Spleen (tissue), 11 donors: ENCODE results near the gene KLHL13. TPM values are rescaled to one million over a fixed set of nuclear protein-coding genes. Genes with fewer than 3 reads are reported as not detected.

Experiments used
- DNase-seq: peaks from one replicate; pipeline ENCODE4 v3.0.0-alpha.2; 2020
- H3K27ac ChIP-seq, 8 donors: fragments of 200-600 bp; sonication (generic) in 7 of 8; 1 replicate in 4 of 8; 2 replicates in 4 of 8; pipeline versions ENCODE4 v1.5.0 to v1.8.0; 2016 to 2021; ENCODE audit warnings: inconsistent platforms in 4 of 8, mild to moderate bottlenecking in 4 of 8, moderate library complexity in 1 of 8
- H3K27me3 ChIP-seq, 7 donors: fragments of 200-600 bp; sonication (generic) in 6 of 7; replicated peaks in 1 of 7; 1 replicate in 4 of 7; 2 replicates in 3 of 7; pipeline versions ENCODE4 v1.5.0 to v1.8.0; 2016 to 2021; ENCODE audit warnings: inconsistent platforms in 3 of 7, mild to moderate bottlenecking in 1 of 7
- H3K36me3 ChIP-seq, 6 donors: fragments of 200-600 bp; sonication (generic) in 5 of 6; 1 replicate in 4 of 6; 2 replicates in 2 of 6; pipeline versions ENCODE4 v1.5.0 to v1.8.0; 2016 to 2021; ENCODE audit warnings: inconsistent platforms in 2 of 6
- H3K4me1 ChIP-seq, 6 donors: fragments of 200-600 bp; sonication (generic) in 5 of 6; 1 replicate in 3 of 6; 2 replicates in 3 of 6; pipeline versions ENCODE4 v1.5.0 to v1.8.0; 2016 to 2021; ENCODE audit warnings: inconsistent platforms in 3 of 6
- H3K4me3 ChIP-seq, 8 donors: fragments of 200-600 bp; sonication (generic) in 7 of 8; 1 replicate in 4 of 8; 2 replicates in 4 of 8; pipeline versions ENCODE4 v1.5.0 to v1.8.0; 2016 to 2021; ENCODE audit warnings: inconsistent platforms in 4 of 8, mild to moderate bottlenecking in 4 of 8, moderate library complexity in 2 of 8
- H3K9me3 ChIP-seq, 8 donors: fragments of 200-600 bp; sonication (generic) in 7 of 8; 1 replicate in 4 of 8; 2 replicates in 4 of 8; pipeline versions ENCODE4 v1.5.0 to v1.8.0; 2016 to 2021; ENCODE audit warnings: inconsistent platforms in 4 of 8
- POLR2A ChIP-seq, 3 donors: fragments of 450-650 bp; IDR thresholded peaks; one replicate each; pipeline ENCODE4 v1.5.1; 2017; ENCODE audit warnings: antibody characterized with exemption in 3 of 3, mild to moderate bottlenecking in 1 of 3
- POLR2AphosphoS5 ChIP-seq, 3 donors: sonication (generic); formaldehyde crosslinking; IDR thresholded peaks; one replicate each; pipeline ENCODE4 v1.5.1; 2017; ENCODE audit warnings: antibody characterized with exemption in 3 of 3
- WGBS, 5 donors: extraction: QIAGEN DNeasy Blood & Tissue Kit in 3 of 5; methylation state at CpG; one replicate each; pipeline versions ENCODE4 v1.1.5 to v1.1.7; 2013 to 2018; 5-methylcytosine and 5-hydroxymethylcytosine counted together
- intact Hi-C: fragments of 100-400 bp; cut with DNase I; formaldehyde crosslinking; loops from one replicate; pipeline ENCODE4 v1.15.0; 2023; ENCODE audit warnings: low total_unique reads
- polyA plus RNA-seq, 3 donors: library from polyadenylated mRNA; stranded (reverse); fragments of 200-250 nt; gene quantifications; one replicate each; pipeline ENCODE4 v1.2.1, GENCODE V29; 2013
- total RNA-seq, 7 donors: library from RNA; depleted of rRNA in 3 of 7; stranded (reverse); fragments of >200 nt in 3 of 7; fragmentation: NEBNext Ultra II Directional in 4 of 7; extraction: Animal tissue kit (Norgen Biotek cat#: 25700) in 4 of 7; gene quantifications; one replicate each; pipeline versions ENCODE4 v1.1.0 to v1.2.1, GENCODE V29; 2016 to 2021
- TF ChIP-seq, protein P1 (sequence below), 11 experiments: fragments of 200-600 bp in 7 of 11; fragments of 450-650 bp in 4 of 11; sonication (generic) in 4 of 11; IDR thresholded peaks in 8 of 11; conservative IDR thresholded peaks in 3 of 11; 1 replicate in 7 of 11; 2 replicates in 4 of 11; pipeline versions ENCODE4 v1.4.0 to v1.8.0; 2016 to 2021; ENCODE audit warnings: antibody characterized with exemption in 11 of 11, inconsistent platforms in 4 of 11, mild to moderate bottlenecking in 1 of 11
- donor health status: healthy with polysubstance abuse.
- donor health status: DM: no; HTN: no; CAD: no; lungs with moderate emphysema.
- donor health status: DM: no; HTN: no; CAD: no.
- donor health status: Bipolar disorder and iron deficiency.
- donor health status: healthy.
- donor health status: DM: no; HTN: no; CAD: no.
- donor health status: DM: yes; HTN: yes; CAD: no.

Gene KLHL13
- total and polyA plus RNA-seq, 10 donors: 0.17 to 2.7 (median 1.5) TPM

DNA sequence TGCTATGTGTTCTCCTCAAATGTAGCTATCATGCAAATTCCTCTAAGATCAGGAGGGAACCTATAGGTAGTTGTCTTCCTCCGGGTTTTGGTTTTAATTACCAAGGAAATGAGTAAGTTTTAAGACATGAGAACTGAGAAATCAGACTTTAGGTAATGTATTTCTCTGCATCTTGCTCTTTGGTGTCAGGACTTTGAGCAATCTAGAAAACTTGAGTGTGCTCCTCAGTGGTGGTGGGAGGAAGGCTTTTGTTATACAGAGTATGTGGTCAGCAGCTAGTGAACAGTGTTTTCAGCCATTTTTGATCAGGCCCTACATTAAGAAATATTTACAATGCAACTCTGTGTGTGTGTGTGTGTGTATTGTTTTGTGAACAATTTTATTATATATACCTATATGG lies 224.1 kb downstream of the KLHL13 start:
- no peak overlapping the region for H3K27ac ChIP-seq
- WGBS, 5 donors: 53 to 89% (median 71%) methylated on average over 1 of the region's 1 CpG
- H3K36me3 ChIP-seq: no peaks in the 10 kb centered on the region
- no peaks in the 10 kb centered on the region for H3K9me3 ChIP-seq
- no peak for DNase-seq
- TF ChIP-seq POLR2AphosphoS5 (IDR thresholded peaks at IDR 0.05) (no peak), POLR2A (IDR thresholded peaks at IDR 0.05) (no peak)
- TF ChIP-seq, protein P1, sequence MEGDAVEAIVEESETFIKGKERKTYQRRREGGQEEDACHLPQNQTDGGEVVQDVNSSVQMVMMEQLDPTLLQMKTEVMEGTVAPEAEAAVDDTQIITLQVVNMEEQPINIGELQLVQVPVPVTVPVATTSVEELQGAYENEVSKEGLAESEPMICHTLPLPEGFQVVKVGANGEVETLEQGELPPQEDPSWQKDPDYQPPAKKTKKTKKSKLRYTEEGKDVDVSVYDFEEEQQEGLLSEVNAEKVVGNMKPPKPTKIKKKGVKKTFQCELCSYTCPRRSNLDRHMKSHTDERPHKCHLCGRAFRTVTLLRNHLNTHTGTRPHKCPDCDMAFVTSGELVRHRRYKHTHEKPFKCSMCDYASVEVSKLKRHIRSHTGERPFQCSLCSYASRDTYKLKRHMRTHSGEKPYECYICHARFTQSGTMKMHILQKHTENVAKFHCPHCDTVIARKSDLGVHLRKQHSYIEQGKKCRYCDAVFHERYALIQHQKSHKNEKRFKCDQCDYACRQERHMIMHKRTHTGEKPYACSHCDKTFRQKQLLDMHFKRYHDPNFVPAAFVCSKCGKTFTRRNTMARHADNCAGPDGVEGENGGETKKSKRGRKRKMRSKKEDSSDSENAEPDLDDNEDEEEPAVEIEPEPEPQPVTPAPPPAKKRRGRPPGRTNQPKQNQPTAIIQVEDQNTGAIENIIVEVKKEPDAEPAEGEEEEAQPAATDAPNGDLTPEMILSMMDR (IDR thresholded peaks at IDR 0.05 in 8 of 11, conservative IDR thresholded peaks at IDR 0.05 in 3 of 11): no peak
- H3K4me3 ChIP-seq: no peak overlapping the region
- intact Hi-C loops: no loop called here
- H3K4me1 ChIP-seq: no peaks in the 10 kb centered on the region
- H3K27me3 ChIP-seq: no peaks in the 10 kb centered on the region

DNA sequence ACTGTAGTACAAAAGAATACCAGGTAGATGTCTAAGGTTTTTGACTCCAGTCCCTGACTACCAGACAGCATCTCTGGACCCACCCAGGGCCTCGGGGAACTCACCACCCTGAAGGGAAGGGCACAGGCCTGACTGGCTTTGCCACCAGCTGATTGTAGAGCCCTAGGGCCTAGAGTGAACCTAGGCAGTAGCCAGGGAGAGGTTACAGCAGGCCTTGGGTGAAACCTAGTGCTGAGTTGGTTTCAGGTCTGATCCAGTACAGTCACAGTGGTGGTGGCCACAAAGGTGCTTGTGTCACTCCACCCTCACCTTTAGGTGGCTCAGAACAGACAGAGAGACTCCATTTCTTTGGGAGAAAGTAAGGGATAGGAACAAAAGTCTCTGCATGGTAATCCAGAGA lies 244.8 kb downstream of the KLHL13 start:
- Histone ChIP-seq H3K4me3 (no peak overlapping the region), H3K27me3 (no peaks in the 10 kb centered on the region), H3K36me3 (no peaks in the 10 kb centered on the region), H3K27ac (no peak overlapping the region), H3K9me3 (peaks cover 0 to 24% (median 3%) of the 10 kb centered on the region in 8 donors), H3K4me1 (no peaks in the 10 kb centered on the region)
- TF ChIP-seq, protein P1 (IDR thresholded peaks at IDR 0.05 in 8 of 11, conservative IDR thresholded peaks at IDR 0.05 in 3 of 11): no peak
- TF ChIP-seq POLR2AphosphoS5 (IDR thresholded peaks at IDR 0.05) (no peak), POLR2A (IDR thresholded peaks at IDR 0.05) (no peak)
- intact Hi-C loops: no loop called here
- 43 to 88% (median 76%) methylated on average over 1 of the region's 1 CpG; no CpG with 5 or more reads in 1 of the 5 donors for WGBS, 5 donors
- no peak for DNase-seq

GRCh38 chrX:117860517-117860916 lies 256.1 kb downstream of the KLHL13 start:
- Histone ChIP-seq H3K4me1 (no peaks in the 10 kb centered on the region), H3K27ac (no peak overlapping the region), H3K27me3 (no peaks in the 10 kb centered on the region), H3K9me3 (no peaks in the 10 kb centered on the region), H3K36me3 (no peaks in the 10 kb centered on the region), H3K4me3 (no peak overlapping the region)
- no peak for DNase-seq
- WGBS, 5 donors: 68 to 91% (median 84%) methylated on average over 1 of the region's 1 CpG
- intact Hi-C loops: no loop called here
- TF ChIP-seq, protein P1 (IDR thresholded peaks at IDR 0.05 in 8 of 11, conservative IDR thresholded peaks at IDR 0.05 in 3 of 11): no peak
- TF ChIP-seq POLR2AphosphoS5 (IDR thresholded peaks at IDR 0.05) (no peak), POLR2A (IDR thresholded peaks at IDR 0.05) (no peak)

DNA sequence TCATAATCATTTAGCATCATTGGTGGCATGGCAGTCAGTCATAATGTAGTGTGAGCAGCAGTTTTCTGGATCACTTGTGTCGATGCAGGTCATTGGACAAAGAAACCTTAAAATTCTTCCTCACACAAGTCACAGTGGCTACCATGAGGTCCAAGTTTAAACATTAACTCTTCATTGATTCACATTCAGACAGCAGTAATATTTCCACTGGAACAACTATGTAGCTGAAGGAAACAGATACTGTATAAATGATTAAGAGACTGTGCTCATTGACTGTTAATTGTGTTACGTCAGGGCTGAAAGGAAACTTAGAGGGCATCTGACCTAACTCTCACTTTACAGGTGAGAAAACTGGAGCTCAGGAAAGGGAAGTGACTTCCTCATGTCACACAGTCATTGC lies 261.8 kb downstream of the KLHL13 start:
- H3K9me3 ChIP-seq: no peaks in the 10 kb centered on the region
- TF ChIP-seq POLR2A (IDR thresholded peaks at IDR 0.05) (no peak), POLR2AphosphoS5 (IDR thresholded peaks at IDR 0.05) (no peak)
- TF ChIP-seq, protein P1 (IDR thresholded peaks at IDR 0.05 in 8 of 11, conservative IDR thresholded peaks at IDR 0.05 in 3 of 11): no peak
- intact Hi-C loops: no loop called here
- no peak for DNase-seq
- no peak overlapping the region for H3K27ac ChIP-seq
- H3K36me3 ChIP-seq: no peaks in the 10 kb centered on the region
- no peak overlapping the region for H3K4me3 ChIP-seq
- H3K27me3 ChIP-seq: no peaks in the 10 kb centered on the region
- WGBS, 5 donors: 33 to 85% (median 46%) methylated on average over 1 to 2 of the region's 2 CpGs
- H3K4me1 ChIP-seq: no peaks in the 10 kb centered on the region
